GM23338 (cell line): ENCODE results near the gene MS4A7.

Experiments used
- CTCF ChIP-seq, 2 experiments: fragments of 200-600 bp in 1 of 2; sonication (generic) in 1 of 2; conservative IDR thresholded peaks; 2 replicates each; pipeline versions ENCODE4 v1.5.1 to v1.6.1; 2016 to 2017; ENCODE audit warnings: antibody characterized with exemption in 2 of 2, low read depth in 2 of 2, mild to moderate bottlenecking in 2 of 2, moderate library complexity in 1 of 2
- ETS1 ChIP-seq: IDR thresholded peaks from 2 replicates; pipeline ENCODE4 v1.6.1; 2016; ENCODE audit warnings: antibody characterized with exemption
- EZH2 ChIP-seq: fragments of 200-600 bp; sonication (generic); IDR thresholded peaks from one replicate; pipeline ENCODE4 v1.8.0; 2017; ENCODE audit warnings: antibody characterized with exemption, mild to moderate bottlenecking, low read depth; ENCODE audit not compliant: unreplicated experiment
- EZH2phosphoT487 ChIP-seq: fragments of 200-600 bp; sonication (generic); IDR thresholded peaks from one replicate; pipeline ENCODE4 v1.8.1; 2018; ENCODE audit warnings: antibody characterized with exemption; ENCODE audit not compliant: unreplicated experiment
- POLR2AphosphoS5 ChIP-seq: IDR thresholded peaks from 2 replicates; pipeline ENCODE4 v1.6.1; 2016; ENCODE audit warnings: antibody characterized with exemption, low read depth
- TF ChIP-seq, protein P1 (sequence below): IDR thresholded peaks from one replicate; pipeline ENCODE4 v1.6.1; 2018; ENCODE audit warnings: antibody characterized with exemption; ENCODE audit not compliant: unreplicated experiment

GRCh38 chr11:60345489-60345888, 32.8 kb upstream of the MS4A7 start:
- TF ChIP-seq EZH2 (no peak), CTCF (conservative IDR thresholded peaks at IDR 0.05; ENCODE audit: low read depth in 2 of 2) (peak; percentile 83 to 84), POLR2AphosphoS5 (no peak), EZH2phosphoT487 (no peak), ETS1 (no peak)
- TF ChIP-seq, protein P1, sequence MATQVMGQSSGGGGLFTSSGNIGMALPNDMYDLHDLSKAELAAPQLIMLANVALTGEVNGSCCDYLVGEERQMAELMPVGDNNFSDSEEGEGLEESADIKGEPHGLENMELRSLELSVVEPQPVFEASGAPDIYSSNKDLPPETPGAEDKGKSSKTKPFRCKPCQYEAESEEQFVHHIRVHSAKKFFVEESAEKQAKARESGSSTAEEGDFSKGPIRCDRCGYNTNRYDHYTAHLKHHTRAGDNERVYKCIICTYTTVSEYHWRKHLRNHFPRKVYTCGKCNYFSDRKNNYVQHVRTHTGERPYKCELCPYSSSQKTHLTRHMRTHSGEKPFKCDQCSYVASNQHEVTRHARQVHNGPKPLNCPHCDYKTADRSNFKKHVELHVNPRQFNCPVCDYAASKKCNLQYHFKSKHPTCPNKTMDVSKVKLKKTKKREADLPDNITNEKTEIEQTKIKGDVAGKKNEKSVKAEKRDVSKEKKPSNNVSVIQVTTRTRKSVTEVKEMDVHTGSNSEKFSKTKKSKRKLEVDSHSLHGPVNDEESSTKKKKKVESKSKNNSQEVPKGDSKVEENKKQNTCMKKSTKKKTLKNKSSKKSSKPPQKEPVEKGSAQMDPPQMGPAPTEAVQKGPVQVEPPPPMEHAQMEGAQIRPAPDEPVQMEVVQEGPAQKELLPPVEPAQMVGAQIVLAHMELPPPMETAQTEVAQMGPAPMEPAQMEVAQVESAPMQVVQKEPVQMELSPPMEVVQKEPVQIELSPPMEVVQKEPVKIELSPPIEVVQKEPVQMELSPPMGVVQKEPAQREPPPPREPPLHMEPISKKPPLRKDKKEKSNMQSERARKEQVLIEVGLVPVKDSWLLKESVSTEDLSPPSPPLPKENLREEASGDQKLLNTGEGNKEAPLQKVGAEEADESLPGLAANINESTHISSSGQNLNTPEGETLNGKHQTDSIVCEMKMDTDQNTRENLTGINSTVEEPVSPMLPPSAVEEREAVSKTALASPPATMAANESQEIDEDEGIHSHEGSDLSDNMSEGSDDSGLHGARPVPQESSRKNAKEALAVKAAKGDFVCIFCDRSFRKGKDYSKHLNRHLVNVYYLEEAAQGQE, result no peak
